GM20431 (cell line): ENCODE measurements around the gene IL22RA1.

ENCODE experiments used
- in situ Hi-C: fragments of 300-500 bp; cut with MseI, MboI; formaldehyde crosslinking; loops from one replicate; pipeline ENCODE4 v1.15.0; 2020; ENCODE audit warnings: low sequenced_read_pairs; ENCODE audit not compliant: unreplicated experiment

The IL22RA1 gene

GRCh38 chr1:24086466-24086865 is 56.5 kb downstream of the IL22RA1 start:
- in situ Hi-C loops, result no loop called here

GRCh38 chr1:24085546-24085945 is 57.4 kb downstream of the IL22RA1 start:
- in situ Hi-C loops, result no loop called here

DNA sequence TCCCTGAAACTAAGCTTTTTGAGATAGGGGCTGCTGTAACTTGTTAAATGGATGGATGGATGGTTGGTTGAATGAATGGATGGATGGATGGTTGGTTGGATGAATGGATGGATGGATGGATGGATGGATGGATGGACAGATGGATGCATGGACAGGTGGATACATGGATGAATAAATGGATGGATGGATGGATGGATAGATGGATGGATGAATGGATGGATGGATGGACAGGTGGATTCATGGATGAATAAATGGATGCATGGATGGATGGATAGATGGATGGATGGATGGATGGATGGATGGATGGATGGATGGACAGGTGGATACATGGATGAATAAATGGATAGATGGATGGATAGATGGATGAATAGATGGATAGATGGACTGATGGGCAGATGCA is 57.9 kb downstream of the IL22RA1 start:
- in situ Hi-C loops, result no loop called here

- in situ Hi-C loops, result no loop called here
Measured at GRCh38 chr1:24084050-24084449, 58.9 kb downstream of the IL22RA1 start.

DNA sequence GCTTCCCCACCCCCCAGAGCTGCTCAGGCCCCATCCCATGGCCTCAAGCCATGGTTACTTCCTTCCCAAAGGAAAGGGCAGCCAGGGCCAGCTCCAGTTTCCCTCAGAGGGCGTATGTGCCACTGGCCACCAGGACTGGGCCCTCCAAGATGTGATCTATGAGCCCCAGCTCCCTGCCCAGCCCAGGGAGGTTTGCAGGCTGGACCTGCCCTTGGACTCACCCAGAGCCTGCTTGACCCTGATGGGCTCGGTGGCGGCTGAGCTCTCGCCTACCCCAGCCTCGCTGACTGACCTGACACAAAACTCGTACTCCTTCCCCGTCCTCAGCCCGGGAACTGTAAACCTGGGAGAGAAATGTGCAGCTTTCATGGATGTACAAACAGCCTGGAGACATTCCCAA is 60.6 kb downstream of the IL22RA1 start:
- in situ Hi-C loops, result no loop called here

DNA sequence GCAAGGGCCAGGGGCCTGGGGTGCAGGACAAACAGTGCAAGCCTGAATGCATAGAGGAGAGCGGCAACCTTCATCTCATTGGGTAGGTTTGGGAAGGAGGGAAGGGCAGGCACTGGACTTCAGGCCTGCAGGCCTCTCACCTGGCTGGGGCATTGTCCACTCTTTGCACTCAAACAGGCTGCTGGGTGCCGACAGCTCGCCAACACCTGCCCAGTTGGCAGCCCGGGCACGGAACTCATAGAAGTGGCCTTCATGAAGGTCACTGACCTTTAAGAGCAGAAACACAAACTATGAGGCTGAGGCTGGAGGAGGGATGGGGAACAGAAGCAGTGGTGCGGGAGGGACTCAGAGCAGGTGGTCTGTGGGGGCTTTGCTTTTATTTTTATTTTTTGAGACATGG is 61.8 kb downstream of the IL22RA1 start:
- in situ Hi-C loops, result no loop called here

- in situ Hi-C loops, result no loop called here
Measured at GRCh38 chr1:24080131-24080530, 62.8 kb downstream of the IL22RA1 start.

DNA sequence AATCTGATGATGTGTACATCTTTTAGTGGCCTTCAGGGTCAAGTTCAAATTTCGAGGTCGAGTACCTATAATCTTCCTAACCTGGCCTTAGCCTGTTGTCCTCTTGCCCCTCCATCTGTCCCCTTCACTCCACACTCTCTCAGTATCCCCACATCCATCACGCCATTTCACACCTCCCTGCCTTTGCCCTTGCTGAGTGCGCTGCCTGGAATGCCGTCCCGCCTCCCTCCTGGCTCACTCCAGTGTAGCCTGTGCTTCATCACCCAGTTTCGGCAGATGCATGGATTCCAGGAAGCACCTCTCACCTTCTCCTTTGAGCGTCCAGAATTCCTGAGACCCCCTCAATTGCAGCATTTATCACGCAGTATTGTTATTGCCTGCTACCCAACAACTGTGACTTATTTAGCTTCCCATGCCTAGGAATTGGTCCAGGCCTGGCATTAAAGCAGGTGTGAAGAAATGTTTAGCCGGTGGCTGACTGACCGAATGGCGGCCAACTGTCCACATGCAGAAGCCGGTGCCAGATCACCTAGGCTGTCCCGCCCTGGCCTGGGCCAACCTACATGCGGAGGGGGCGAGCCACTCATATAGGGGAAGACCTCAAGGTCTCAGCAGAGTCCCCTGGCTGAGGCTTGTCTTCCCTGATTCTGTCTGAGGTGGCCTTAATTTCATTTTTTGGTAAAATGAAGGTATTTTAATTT is 65.5 kb downstream of the IL22RA1 start:
- in situ Hi-C loops, result no loop called here

DNA sequence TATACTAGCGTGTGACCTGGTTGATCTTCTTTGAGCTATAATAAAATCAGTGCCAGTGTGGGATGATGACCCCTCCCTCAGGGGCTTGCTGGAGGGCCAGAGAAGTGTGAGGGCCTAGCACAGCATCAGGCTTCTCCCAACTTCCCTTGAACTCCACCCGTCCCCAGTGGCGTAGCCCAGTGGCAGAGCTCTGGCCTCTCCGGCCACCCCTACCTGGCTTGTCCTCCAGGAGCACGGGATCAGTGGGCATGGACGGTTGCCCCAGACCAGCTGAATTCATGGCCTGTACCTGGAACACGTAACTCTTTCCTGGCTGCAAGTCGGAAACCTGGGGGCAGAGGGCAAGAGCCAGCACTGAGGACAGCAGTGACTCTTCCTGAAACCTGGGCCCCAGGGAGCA is 67.0 kb downstream of the IL22RA1 start:
- in situ Hi-C loops, result no loop called here

DNA sequence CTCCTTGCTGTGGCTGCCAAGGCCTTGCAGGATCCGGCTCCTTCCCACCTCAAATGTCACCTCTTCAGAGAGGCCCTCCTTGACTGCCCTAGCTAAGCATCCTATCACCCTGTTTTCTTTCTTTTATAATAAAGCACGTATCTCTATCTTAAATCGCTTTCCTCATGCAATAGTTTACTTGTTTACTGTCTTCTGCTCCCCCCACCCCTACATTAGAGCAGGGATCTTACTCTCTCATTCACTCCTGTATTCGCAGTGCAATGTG is 67.4 kb downstream of the IL22RA1 start:
- in situ Hi-C loops, result no loop called here

GRCh38 chr1:24074817-24075589 is 67.9 kb downstream of the IL22RA1 start:
- in situ Hi-C loops, result no loop called here

GRCh38 chr1:24074196-24074595 is 68.7 kb downstream of the IL22RA1 start:
- in situ Hi-C loops, result no loop called here

DNA sequence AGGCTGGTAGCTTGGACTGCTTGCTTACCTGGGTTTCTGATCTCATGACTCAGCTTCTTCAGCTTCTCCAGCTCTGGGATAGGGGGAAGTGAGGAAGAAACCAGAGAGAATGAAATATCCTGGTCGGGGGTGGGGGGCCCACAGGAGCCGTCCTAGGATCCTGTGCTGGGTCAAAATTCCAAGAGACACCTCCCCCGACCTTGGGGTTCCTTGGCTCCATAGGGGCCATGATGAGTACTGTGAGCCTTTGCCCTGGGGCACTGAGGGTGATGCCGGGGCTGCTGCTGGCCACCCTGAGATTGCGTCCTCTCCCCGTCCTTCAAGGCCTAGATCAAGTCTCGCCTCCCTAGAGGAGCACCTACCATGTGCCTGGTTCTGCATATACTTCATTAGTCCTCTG is 71.0 kb downstream of the IL22RA1 start:
- in situ Hi-C loops, result no loop called here

GRCh38 chr1:24070821-24071393 is 72.0 kb downstream of the IL22RA1 start:
- in situ Hi-C loops, result no loop called here

- in situ Hi-C loops, result no loop called here
Measured at GRCh38 chr1:24069817-24070216, 73.1 kb downstream of the IL22RA1 start.
